Cardiac muscle cell (in vitro differentiated cells and primary cell): ENCODE measurements around the gene PRCC. TPM values are rescaled to one million over a fixed set of nuclear protein-coding genes. Genes with fewer than 3 reads are reported as not detected.
A peak's percentile ranks its signal among the peaks of the same experiment; 100 is the strongest.

Source experiments
- DNase-seq, 2 donors: peaks; one replicate each; pipeline versions ENCODE4 v3.0.0 to v3.0.0-alpha.2; 2010 to 2017; ENCODE audit warnings: low read depth in 1 of 2, low spot score in 1 of 2
- H3K27ac ChIP-seq: fragments of 200-600 bp; sonication (generic); 2 replicates; pipeline ENCODE4 v1.5.1; 2016
- H3K27me3 ChIP-seq: fragments of 200-600 bp; sonication (generic); 2 replicates; pipeline ENCODE4 v1.6.0; 2016; ENCODE audit warnings: control low read depth
- H3K36me3 ChIP-seq: fragments of 200-600 bp; sonication (generic); 2 replicates; pipeline ENCODE4 v1.5.1; 2016; ENCODE audit warnings: control low read depth
- H3K4me1 ChIP-seq: fragments of 200-600 bp; sonication (generic); 2 replicates; pipeline ENCODE4 v1.8.1; 2017; ENCODE audit warnings: low read depth, mild to moderate bottlenecking, mixed run types
- H3K4me3 ChIP-seq: fragments of 200-600 bp; sonication (generic); 2 replicates; pipeline ENCODE4 v1.5.1; 2016; ENCODE audit warnings: mild to moderate bottlenecking
- H3K9me3 ChIP-seq: fragments of 200-600 bp; sonication (generic); 2 replicates; pipeline ENCODE4 v1.5.1; 2017; ENCODE audit warnings: low read depth, mild to moderate bottlenecking, control low read depth
- CTCF ChIP-seq: IDR thresholded peaks from 2 replicates; pipeline ENCODE4 v1.5.1; 2012; ENCODE audit warnings: low read depth, mild to moderate bottlenecking, low read length
- polyA plus RNA-seq: library from polyadenylated mRNA; unstranded; fragments of >200 nt; fragmentation: Nextera tagmentation; extraction: Ambion mirVana; gene quantifications from 2 replicates; pipeline ENCODE4 v1.2.1, GENCODE V29; 2016
- total RNA-seq: library from RNA; depleted of rRNA; stranded (reverse); fragments of >200 nt; gene quantifications from 2 replicates; pipeline ENCODE4 v1.2.3, GENCODE V29; 2016

PRCC gene
- total and polyA plus RNA-seq, 2 experiments from 2014 or later, result 118 to 126 TPM

- no peaks in the 10 kb centered on the region for H3K27me3 ChIP-seq
- no peaks in the 10 kb centered on the region for H3K36me3 ChIP-seq
- H3K4me3 ChIP-seq, result peak overlapping the region; percentile 27
- peak in 1 of 2 donors; percentile 13 for DNase-seq
- H3K27ac ChIP-seq, result no peak overlapping the region
- H3K4me1 ChIP-seq, result no peaks in the 10 kb centered on the region
- H3K9me3 ChIP-seq, result no peaks in the 10 kb centered on the region
- no peak for TF ChIP-seq CTCF
These were observed 46.0 kb downstream of the PRCC start for GRCh38 chr1:156813298-156813697.

- Histone ChIP-seq H3K27me3 (no peaks in the 10 kb centered on the region), H3K4me1 (no peaks in the 10 kb centered on the region), H3K27ac (no peak overlapping the region), H3K4me3 (peak overlapping the region; percentile 27), H3K36me3 (no peaks in the 10 kb centered on the region), H3K9me3 (no peaks in the 10 kb centered on the region)
- peak; percentile 56 to 65 for DNase-seq
- peak; percentile 57 for TF ChIP-seq CTCF
These were observed 46.6 kb downstream of the PRCC start for GRCh38 chr1:156813750-156814570.

GRCh38 chr1:156814571-156815260 is 47.4 kb downstream of the PRCC start:
- Histone ChIP-seq H3K27ac (no peak overlapping the region), H3K4me3 (no peak overlapping the region)
- no peak for DNase-seq

GRCh38 chr1:156815307-156815826 is 48.0 kb downstream of the PRCC start:
- Histone ChIP-seq H3K36me3 (no peaks in the 10 kb centered on the region), H3K27ac (no peak overlapping the region), H3K27me3 (no peaks in the 10 kb centered on the region), H3K4me3 (no peak overlapping the region), H3K4me1 (no peaks in the 10 kb centered on the region), H3K9me3 (no peaks in the 10 kb centered on the region)
- peak; percentile 21 for TF ChIP-seq CTCF
- peak in 1 of 2 donors; percentile 83 for DNase-seq

More at GRCh38 chr1:156814571-156815260, 47.4 kb downstream of the PRCC start:
- H3K9me3 ChIP-seq, result no peaks in the 10 kb centered on the region
- H3K27me3 ChIP-seq, result no peaks in the 10 kb centered on the region
- no peak for TF ChIP-seq CTCF
- H3K36me3 ChIP-seq, result no peaks in the 10 kb centered on the region
- H3K4me1 ChIP-seq, result no peaks in the 10 kb centered on the region

- no peak for DNase-seq
- no peaks in the 10 kb centered on the region for H3K4me1 ChIP-seq
- no peaks in the 10 kb centered on the region for H3K36me3 ChIP-seq
- TF ChIP-seq CTCF, result no peak
- no peak overlapping the region for H3K27ac ChIP-seq
- H3K4me3 ChIP-seq, result no peak overlapping the region
- no peaks in the 10 kb centered on the region for H3K27me3 ChIP-seq
- no peaks in the 10 kb centered on the region for H3K9me3 ChIP-seq
These were observed 48.7 kb downstream of the PRCC start for GRCh38 chr1:156815961-156816422.
